Sigmoid colon (tissue), 7 donors: Measurements from ENCODE around the gene TCEANC2. TPM values are rescaled to one million over a fixed set of nuclear protein-coding genes. Genes with fewer than 3 reads are reported as not detected.

ENCODE experiments used
- DNase-seq: peaks from one replicate; pipeline ENCODE4 v3.0.0-alpha.2; 2019
- H3K27ac ChIP-seq, 4 donors: fragments of 200-600 bp; sonication (generic); one replicate each; pipeline ENCODE4 v1.5.1; 2016 to 2019; ENCODE audit warnings: mild to moderate bottlenecking in 1 of 4
- H3K27me3 ChIP-seq, 3 donors: fragments of 200-600 bp; sonication (generic); one replicate each; pipeline ENCODE4 v1.5.1; 2019; ENCODE audit warnings: mild to moderate bottlenecking in 1 of 3
- H3K36me3 ChIP-seq, 4 donors: fragments of 200-600 bp; sonication (generic); one replicate each; pipeline ENCODE4 v1.5.1; 2016 to 2019
- H3K4me1 ChIP-seq, 4 donors: fragments of 200-600 bp; sonication (generic); one replicate each; pipeline ENCODE4 v1.5.1; 2017 to 2019
- H3K4me3 ChIP-seq, 4 donors: fragments of 200-600 bp; sonication (generic); one replicate each; pipeline ENCODE4 v1.5.1; 2017 to 2019; ENCODE audit warnings: mild to moderate bottlenecking in 2 of 4, moderate library complexity in 1 of 4
- H3K9me3 ChIP-seq, 4 donors: fragments of 200-600 bp in 3 of 4; sonication (generic) in 3 of 4; one replicate each; pipeline versions ENCODE4 v1.5.1 to v1.6.1; 2013 to 2019
- CTCF ChIP-seq, 4 experiments: fragments of 450-650 bp in 3 of 4; fragments of 200-600 bp in 1 of 4; IDR thresholded peaks; one replicate each; pipeline ENCODE4 v1.5.1; 2016 to 2019; ENCODE audit warnings: antibody characterized with exemption in 4 of 4, mild to moderate bottlenecking in 3 of 4, moderate library complexity in 2 of 4
- EP300 ChIP-seq, 4 donors: sonication (generic); formaldehyde crosslinking; IDR thresholded peaks; one replicate each; pipeline ENCODE4 v1.6.1; 2017; ENCODE audit warnings: antibody characterized with exemption in 4 of 4
- POLR2A ChIP-seq, 2 donors: fragments of 450-650 bp; IDR thresholded peaks; one replicate each; pipeline ENCODE4 v1.6.1; 2016; ENCODE audit warnings: antibody characterized with exemption in 2 of 2, mild to moderate bottlenecking in 2 of 2, moderate library complexity in 2 of 2
- POLR2AphosphoS5 ChIP-seq, 4 donors: sonication (generic); formaldehyde crosslinking; IDR thresholded peaks; one replicate each; pipeline ENCODE4 v1.6.1; 2017; ENCODE audit warnings: antibody characterized with exemption in 4 of 4
- WGBS, 2 donors: extraction: QIAGEN DNeasy Blood & Tissue Kit; methylation state at CpG; one replicate each; pipeline ENCODE4 v1.1.7; 2013; 5-methylcytosine and 5-hydroxymethylcytosine counted together
- intact Hi-C: fragments of 100-400 bp; cut with DNase I; formaldehyde crosslinking; loops from one replicate; pipeline ENCODE4 v1.15.1; 2023
- polyA plus RNA-seq, 3 donors: library from polyadenylated mRNA; stranded (reverse); fragments of 200-250 nt; gene quantifications; one replicate each; pipeline ENCODE4 v1.2.3, GENCODE V29; 2013
- small RNA-seq, 3 donors: library from RNA; depleted of rRNA; stranded (forward); fragments of <200 nt; gene quantifications; one replicate each; pipeline ENCODE3, GENCODE V24; 2016
- total RNA-seq, 4 donors: library from RNA; depleted of rRNA; stranded (reverse); fragments of >200 nt; gene quantifications; one replicate each; pipeline ENCODE4 v1.1.0, GENCODE V29; 2016
- donor health status: healthy with polysubstance abuse.
- donor health status: Bipolar disorder and iron deficiency.
- donor health status: healthy.

TCEANC2 gene
- total and polyA plus RNA-seq, 7 donors = 1.8 to 6.9 (median 6.1) TPM

DNA sequence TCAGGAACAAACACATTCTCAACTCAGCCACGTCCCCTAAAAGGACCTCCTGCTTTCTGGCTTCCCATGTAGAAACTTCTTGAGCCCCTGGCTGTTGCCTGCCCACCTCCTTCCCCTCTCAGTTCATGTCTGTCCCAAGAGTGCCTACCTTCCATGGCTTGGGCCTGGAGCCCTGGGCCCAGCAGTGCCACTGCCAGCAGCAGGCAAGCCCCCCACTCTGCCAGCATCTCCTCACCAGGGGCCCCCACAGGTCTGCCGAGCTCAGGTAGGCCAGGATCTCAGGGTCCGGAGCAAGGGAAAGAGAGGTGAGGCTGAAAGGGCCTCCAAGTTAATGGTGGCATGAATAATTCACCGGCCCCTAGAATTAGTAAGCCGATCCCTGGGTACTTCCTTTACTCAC lies 99.3 kb downstream of the TCEANC2 start, which contains the start of gene CDCP2:
Gene CDCP2, minus strand, starts transcription at position 305 of the 400 bp plus-strand sequence. Its CDS starts 78 bp downstream, at position 227.
- no peak for TF ChIP-seq POLR2AphosphoS5 (IDR thresholded peaks at IDR 0.05)
- no peak for TF ChIP-seq POLR2A (IDR thresholded peaks at IDR 0.05)
- TF ChIP-seq CTCF (IDR thresholded peaks at IDR 0.05) = no peak
- no peak for TF ChIP-seq EP300 (IDR thresholded peaks at IDR 0.05)
- Histone ChIP-seq H3K9me3 (no peaks in the 10 kb centered on the region), H3K27me3 (no peaks in the 10 kb centered on the region), H3K27ac (peak within 1 kb of the TSS in 1 of 4 donors; percentile 20), H3K4me3 (no peak within 1 kb of the TSS), H3K4me1 (peaks cover 0 to 6% (median 0%) of the 10 kb centered on the region in 4 donors), H3K36me3 (no peaks in the 10 kb centered on the region)
- no peak for DNase-seq
- 93 to 97% methylated on average over 5 of the region's 5 CpGs for WGBS, 2 donors
- intact Hi-C loops = no loop called here

GRCh38 chr1:54153535-54154439 lies 100.4 kb downstream of the TCEANC2 start:
- Histone ChIP-seq H3K4me1 (peaks cover 0 to 6% (median 0%) of the 10 kb centered on the region in 4 donors), H3K4me3 (no peak overlapping the region), H3K27me3 (no peaks in the 10 kb centered on the region), H3K27ac (peak overlapping the region in 1 of 4 donors; percentile 20), H3K36me3 (no peaks in the 10 kb centered on the region), H3K9me3 (no peaks in the 10 kb centered on the region)
- peak; percentile 80 for DNase-seq
- TF ChIP-seq POLR2A (IDR thresholded peaks at IDR 0.05) = no peak
- TF ChIP-seq POLR2AphosphoS5 (IDR thresholded peaks at IDR 0.05) = no peak
- no peak for TF ChIP-seq CTCF (IDR thresholded peaks at IDR 0.05)
- TF ChIP-seq EP300 (IDR thresholded peaks at IDR 0.05) = no peak
- intact Hi-C loops = no loop called here
- 59 to 72% methylated on average over 19 of the region's 19 CpGs for WGBS, 2 donors

Small RNA genes lying within 50 kb of the gene (small RNA-seq; reads per million reads assigned to genes)
- gene AL353898.1 = 0 reads per million in 3 donors
- 0 reads per million in 3 donors for gene AL353898.2

Other genes with a start within 250 kb of the TCEANC2 start
- gene NDC1, start 215.3 kb upstream of the TCEANC2 start, total RNA-seq = 10 to 100 TPM in 2 of 4 donors, 1 to 10 TPM in 2; 7.6 to 11.4 (median 10.2) TPM
- gene NDC1, start 215.3 kb upstream of the TCEANC2 start, polyA plus RNA-seq = 10 to 100 TPM in 1 of 3 donors, 1 to 10 TPM in 2; 1.8 to 15.4 (median 3.0) TPM
- gene YIPF1, start 163.8 kb upstream of the TCEANC2 start, total RNA-seq = 10 to 100 TPM; 13.3 to 23.3 (median 18.8) TPM
- gene YIPF1, start 163.8 kb upstream of the TCEANC2 start, polyA plus RNA-seq = 10 to 100 TPM; 24.5 to 28.0 (median 27.6) TPM
- gene DIO1, start 159.4 kb upstream of the TCEANC2 start, total RNA-seq = not detected
- gene DIO1, start 159.4 kb upstream of the TCEANC2 start, polyA plus RNA-seq = not detected
- 10 to 100 TPM; 16.1 to 33.9 (median 24.9) TPM for gene IFT25, start 107.9 kb upstream of the TCEANC2 start, total RNA-seq
- gene IFT25, start 107.9 kb upstream of the TCEANC2 start, polyA plus RNA-seq = 10 to 100 TPM; 17.3 to 31.8 (median 26.4) TPM
- gene LRRC42, start 107.3 kb upstream of the TCEANC2 start, total RNA-seq = 10 to 100 TPM; 18.5 to 21.6 (median 19.8) TPM
- gene LRRC42, start 107.3 kb upstream of the TCEANC2 start, polyA plus RNA-seq = 10 to 100 TPM; 15.2 to 25.4 (median 19.2) TPM
- gene LDLRAD1, start 35.4 kb upstream of the TCEANC2 start, total RNA-seq = not detected
- gene LDLRAD1, start 35.4 kb upstream of the TCEANC2 start, polyA plus RNA-seq = not detected
- gene TMEM59, start 404 bp upstream of the TCEANC2 start, total RNA-seq = 100 to 1,000 TPM; 114 to 299 (median 237) TPM
- gene TMEM59, start 404 bp upstream of the TCEANC2 start, polyA plus RNA-seq = 100 to 1,000 TPM; 160 to 268 (median 187) TPM
- not detected for gene CDCP2, start 99.4 kb downstream of the TCEANC2 start, total RNA-seq
- under 1 TPM in 1 of 3 donors, not detected in 2; 0.04 TPM for gene CDCP2, start 99.4 kb downstream of the TCEANC2 start, polyA plus RNA-seq
- gene CYB5RL, start 146.4 kb downstream of the TCEANC2 start, total RNA-seq = 1 to 10 TPM; 2.6 to 5.7 (median 5.2) TPM
- gene CYB5RL, start 146.4 kb downstream of the TCEANC2 start, polyA plus RNA-seq = 1 to 10 TPM; 1.4 to 4.4 (median 1.8) TPM
- 10 to 100 TPM; 40.7 to 64.2 (median 55.8) TPM for gene MRPL37, start 146.6 kb downstream of the TCEANC2 start, total RNA-seq
- 10 to 100 TPM; 59.2 to 80.2 (median 66.1) TPM for gene MRPL37, start 146.6 kb downstream of the TCEANC2 start, polyA plus RNA-seq